Endothelial cell of umbilical vein (primary cell): Measurements from ENCODE around the gene AFP. TPM values are rescaled to one million over a fixed set of nuclear protein-coding genes. Genes with fewer than 3 reads are reported as not detected.

Experiments used
- BruUV-seq: library from RNA; stranded (reverse); fragments of 400-500 nt; replicated peaks from 2 replicates; lab custom pipeline; 2021; lab: Mats Ljungman, UMichigan
- CTCF ChIA-PET: fragments of 300-600, 350-600 bp; sonication (Branson Sonifier 250); formaldehyde crosslinking; loops from one replicate; lab custom pipeline; 2021; ENCODE audit warnings: antibody characterized with exemption, inconsistent platforms; lab: Charles Lee
- POLR2A ChIA-PET: fragments of 300-600, 350-600 bp; sonication (Branson Sonifier 250); formaldehyde crosslinking; loops from one replicate; lab custom pipeline; 2021; ENCODE audit warnings: antibody characterized with exemption, inconsistent platforms; lab: Charles Lee
- DNase-seq: peaks from one replicate; pipeline ENCODE4 v3.0.0-alpha.2; 2011; ENCODE audit warnings: low read depth, low spot score
- FAIRE-seq: peaks from 2 replicates; lab custom pipeline; 2011; peaks lifted over from hg19 to GRCh38; lab: Jason Lieb, UNC
- H2AFZ ChIP-seq: 2 replicates; pipeline ENCODE4 v1.6.0; 2012; ENCODE audit warnings: low read depth, low read length, control low read depth, inconsistent platforms
- H3K27ac ChIP-seq: 2 replicates; pipeline ENCODE4 v1.5.1; 2011; ENCODE audit warnings: low read depth, mild to moderate bottlenecking, control low read depth, low read length, moderate library complexity; ENCODE audit not compliant: insufficient read depth
- H3K27me3 ChIP-seq, 2 experiments: 2 replicates each; pipeline versions ENCODE4 v1.6.0 to v1.6.1; 2011; ENCODE audit warnings: low read length in 2 of 2, mixed read lengths in 1 of 2; ENCODE audit not compliant: control insufficient read depth in 2 of 2, insufficient read depth in 2 of 2
- H3K36me3 ChIP-seq, 2 experiments: 2 replicates in 1 of 2; 3 replicates in 1 of 2; pipeline ENCODE4 v1.5.1; 2011; ENCODE audit warnings: low read length in 2 of 2, mild to moderate bottlenecking in 1 of 2, moderate library complexity in 1 of 2; ENCODE audit not compliant: control insufficient read depth in 2 of 2, insufficient read depth in 2 of 2; ENCODE audit errors: extremely low read depth in 1 of 2
- H3K4me1 ChIP-seq: 3 replicates; pipeline ENCODE4 v1.5.1; 2011; ENCODE audit warnings: mild to moderate bottlenecking, low read length; ENCODE audit not compliant: control insufficient read depth, insufficient read depth; ENCODE audit errors: extremely low read depth
- H3K4me2 ChIP-seq: 2 replicates; pipeline ENCODE4 v1.6.1; 2011; ENCODE audit warnings: low read length, control low read depth, mixed read lengths; ENCODE audit not compliant: insufficient read depth
- H3K4me3 ChIP-seq, 3 experiments: fragments of 200-600 bp in 1 of 3; sonication (generic), shearing (Covaris generic) in 1 of 3; replicated peaks in 1 of 3; 2 replicates each; pipeline ENCODE4 v1.5.1; 2011 to 2016; ENCODE audit warnings: control low read depth in 3 of 3, low read length in 3 of 3, mild to moderate bottlenecking in 2 of 3, inconsistent platforms in 1 of 3, low read depth in 1 of 3, moderate library complexity in 1 of 3; ENCODE audit not compliant: insufficient read depth in 1 of 3
- H3K79me2 ChIP-seq: 2 replicates; pipeline ENCODE4 v1.6.0; 2012; ENCODE audit warnings: low read length, inconsistent platforms; ENCODE audit not compliant: control insufficient read depth, insufficient read depth
- H3K9ac ChIP-seq: replicated peaks from 2 replicates; pipeline ENCODE3; 2011; ENCODE audit warnings: low read length, control low read depth; ENCODE audit not compliant: insufficient read depth; ENCODE audit errors: extremely low read depth
- H3K9me1 ChIP-seq: replicated peaks from 3 replicates; pipeline ENCODE4 v1.6.0; 2011; ENCODE audit warnings: mild to moderate bottlenecking, low read length; ENCODE audit not compliant: control insufficient read depth, insufficient read depth; ENCODE audit errors: extremely low read depth
- H3K9me3 ChIP-seq: replicated peaks from 2 replicates; pipeline ENCODE4 v1.5.1; 2012; ENCODE audit warnings: low read length, inconsistent platforms; ENCODE audit not compliant: control insufficient read depth, insufficient read depth
- H4K20me1 ChIP-seq: replicated peaks from 2 replicates; pipeline ENCODE3; 2011; ENCODE audit warnings: mild to moderate bottlenecking, low read length; ENCODE audit not compliant: control insufficient read depth, insufficient read depth; ENCODE audit errors: extremely low read depth
- EZH2 ChIP-seq: IDR thresholded peaks from 2 replicates; pipeline ENCODE4 v1.6.1; 2012; ENCODE audit warnings: borderline replicate concordance, low read depth, mild to moderate bottlenecking, moderate library complexity, low read length, inconsistent platforms; ENCODE audit not compliant: severe bottlenecking
- GATA2 ChIP-seq: IDR thresholded peaks from 2 replicates; pipeline ENCODE4 v1.7.0; 2011; ENCODE audit warnings: low read depth, mild to moderate bottlenecking, moderate library complexity, mixed read lengths, low read length; ENCODE audit not compliant: insufficient read length, insufficient read depth
- JUN ChIP-seq: IDR thresholded peaks from 2 replicates; pipeline ENCODE4 v1.6.1; 2011; ENCODE audit warnings: borderline replicate concordance, low read depth; ENCODE audit not compliant: insufficient read length, insufficient read depth
- MYC ChIP-seq: IDR thresholded peaks from one replicate; pipeline ENCODE4 v1.6.1; 2011; ENCODE audit warnings: mild to moderate bottlenecking, low read depth, low read length
- POLR2A ChIP-seq: IDR thresholded peaks from 2 replicates; pipeline ENCODE4 v1.6.1; 2012; ENCODE audit warnings: low read depth, mild to moderate bottlenecking, control low read depth, low read length
- dilution Hi-C: fragments of 300-500 bp; cut with MboI; formaldehyde crosslinking; loops from one replicate; pipeline ENCODE4 v1.15.0; 2019; ENCODE audit warnings: low sequenced_read_pairs; ENCODE audit not compliant: extremely low pct_ligation_motif_present
- intact Hi-C: fragments of 100-400 bp; cut with micrococcal nuclease; formaldehyde crosslinking; loops from one replicate; pipeline ENCODE4 v1.10.0; 2022
- polyA plus RNA-seq, 4 experiments: library from polyadenylated mRNA; depleted of rRNA in 3 of 4; stranded (reverse) in 3 of 4; unstranded in 1 of 4; fragments of >200 nt; gene quantifications; 2 replicates each; pipeline versions ENCODE4 v1.2.1 to v1.2.3, GENCODE V29; 2011 to 2012; ENCODE audit warnings: missing spikeins in 1 of 4
- total RNA-seq: library from RNA; stranded (reverse); gene quantifications from 2 replicates; pipeline ENCODE4 v1.2.3, GENCODE V29; 2021
- TF ChIP-seq, protein P1 (sequence below), 2 donors: IDR thresholded peaks; 1 replicate in 1 of 2; 2 replicates in 1 of 2; pipeline ENCODE4 v1.5.1; 2011; ENCODE audit warnings: low read length in 2 of 2, mild to moderate bottlenecking in 2 of 2, moderate library complexity in 2 of 2, control low read depth in 1 of 2, inconsistent platforms in 1 of 2, low read depth in 1 of 2; ENCODE audit not compliant: insufficient read depth in 1 of 2; ENCODE audit errors: extremely low read depth in 1 of 2

AFP gene
- total and polyA plus RNA-seq, 2 donors (not counting 3 experiments of a cell fraction or from before 2014, with no cell fraction given) = not detected

DNA sequence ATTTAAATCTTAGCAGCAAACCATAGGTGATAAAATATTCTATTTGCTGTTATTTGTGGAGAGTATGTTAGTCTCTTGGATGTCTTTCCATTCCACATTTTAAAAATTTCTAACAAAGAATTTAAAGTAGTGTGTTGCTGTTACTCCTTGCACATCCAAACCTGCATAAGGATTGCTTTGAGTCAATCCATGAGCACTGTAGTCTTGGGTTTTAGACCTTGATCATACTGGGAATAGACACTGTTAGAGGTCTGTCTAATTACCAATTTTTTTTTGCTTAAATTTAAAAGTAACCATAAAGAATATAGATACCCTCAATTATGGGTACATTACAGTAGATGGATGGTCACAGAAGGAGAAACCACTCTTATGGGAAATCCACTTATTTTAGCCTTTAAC is 1.5 kb downstream of the AFP start:
- no peaks in the 10 kb centered on the region for H3K79me2 ChIP-seq
- FAIRE-seq (no peak), DNase-seq (no peak)
- no TSS peak for BruUV-seq
- no peak overlapping the region for H3K4me2 ChIP-seq
- no peaks in the 10 kb centered on the region for H4K20me1 ChIP-seq
- dilution Hi-C loops (no loop called here), intact Hi-C loops (no loop called here)
- no peaks in the 10 kb centered on the region for H3K4me1 ChIP-seq
- H3K9me1 ChIP-seq = no peaks in the 10 kb centered on the region
- H3K27ac ChIP-seq = no peak overlapping the region
- H3K9ac ChIP-seq = no peak overlapping the region
- no peak for TF ChIP-seq POLR2A
- TF ChIP-seq, protein P1, sequence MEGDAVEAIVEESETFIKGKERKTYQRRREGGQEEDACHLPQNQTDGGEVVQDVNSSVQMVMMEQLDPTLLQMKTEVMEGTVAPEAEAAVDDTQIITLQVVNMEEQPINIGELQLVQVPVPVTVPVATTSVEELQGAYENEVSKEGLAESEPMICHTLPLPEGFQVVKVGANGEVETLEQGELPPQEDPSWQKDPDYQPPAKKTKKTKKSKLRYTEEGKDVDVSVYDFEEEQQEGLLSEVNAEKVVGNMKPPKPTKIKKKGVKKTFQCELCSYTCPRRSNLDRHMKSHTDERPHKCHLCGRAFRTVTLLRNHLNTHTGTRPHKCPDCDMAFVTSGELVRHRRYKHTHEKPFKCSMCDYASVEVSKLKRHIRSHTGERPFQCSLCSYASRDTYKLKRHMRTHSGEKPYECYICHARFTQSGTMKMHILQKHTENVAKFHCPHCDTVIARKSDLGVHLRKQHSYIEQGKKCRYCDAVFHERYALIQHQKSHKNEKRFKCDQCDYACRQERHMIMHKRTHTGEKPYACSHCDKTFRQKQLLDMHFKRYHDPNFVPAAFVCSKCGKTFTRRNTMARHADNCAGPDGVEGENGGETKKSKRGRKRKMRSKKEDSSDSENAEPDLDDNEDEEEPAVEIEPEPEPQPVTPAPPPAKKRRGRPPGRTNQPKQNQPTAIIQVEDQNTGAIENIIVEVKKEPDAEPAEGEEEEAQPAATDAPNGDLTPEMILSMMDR (IDR thresholded peaks at IDR 0.05; ENCODE audit: extremely low read depth in 1 of 2, insufficient read depth in 1 of 2, low read depth in 1 of 2, low read length in 2 of 2) = no peak
- no peak for TF ChIP-seq MYC
- TF ChIP-seq GATA2 = no peak
- TF ChIP-seq EZH2 = no peak
- no peak for TF ChIP-seq JUN
- H3K4me3 ChIP-seq = no peak overlapping the region
- ChIA-PET CTCF (interaction anchor here (0.9 to 1.3 kb wide), 3 partner anchors 9 to 14 kb away, joined by 3 to 10 read pairs (median 6); no protein-coding TSS in a partner anchor), POLR2A (no interaction called here)
- H3K36me3 ChIP-seq = no peaks in the 10 kb centered on the region
- H3K27me3 ChIP-seq = peaks cover 4 to 18% of the 10 kb centered on the region in 2 experiments
- H3K9me3 ChIP-seq = no peaks in the 10 kb centered on the region
- H2AFZ ChIP-seq = no peak overlapping the region
